ENCODE results near the gene CHST11.
"Not testable (repeated sequence)": the region's sequence is repeated elsewhere in the genome, so short reads cannot be mapped to it uniquely, and the experiment has no call there.

GRCh38 chr12:104613372-104613771 lies 156.6 kb downstream of the CHST11 start:
- not testable (repeated sequence) for TF ChIP-seq CTCF, POLR2A, EP300 (IDR thresholded peaks at IDR 0.05)
